ENCODE data around the gene NTMT2.
"Not testable (repeated sequence)": the region's sequence is repeated elsewhere in the genome, so short reads cannot be mapped to it uniquely, and the experiment has no call there.

The NTMT2 gene

DNA sequence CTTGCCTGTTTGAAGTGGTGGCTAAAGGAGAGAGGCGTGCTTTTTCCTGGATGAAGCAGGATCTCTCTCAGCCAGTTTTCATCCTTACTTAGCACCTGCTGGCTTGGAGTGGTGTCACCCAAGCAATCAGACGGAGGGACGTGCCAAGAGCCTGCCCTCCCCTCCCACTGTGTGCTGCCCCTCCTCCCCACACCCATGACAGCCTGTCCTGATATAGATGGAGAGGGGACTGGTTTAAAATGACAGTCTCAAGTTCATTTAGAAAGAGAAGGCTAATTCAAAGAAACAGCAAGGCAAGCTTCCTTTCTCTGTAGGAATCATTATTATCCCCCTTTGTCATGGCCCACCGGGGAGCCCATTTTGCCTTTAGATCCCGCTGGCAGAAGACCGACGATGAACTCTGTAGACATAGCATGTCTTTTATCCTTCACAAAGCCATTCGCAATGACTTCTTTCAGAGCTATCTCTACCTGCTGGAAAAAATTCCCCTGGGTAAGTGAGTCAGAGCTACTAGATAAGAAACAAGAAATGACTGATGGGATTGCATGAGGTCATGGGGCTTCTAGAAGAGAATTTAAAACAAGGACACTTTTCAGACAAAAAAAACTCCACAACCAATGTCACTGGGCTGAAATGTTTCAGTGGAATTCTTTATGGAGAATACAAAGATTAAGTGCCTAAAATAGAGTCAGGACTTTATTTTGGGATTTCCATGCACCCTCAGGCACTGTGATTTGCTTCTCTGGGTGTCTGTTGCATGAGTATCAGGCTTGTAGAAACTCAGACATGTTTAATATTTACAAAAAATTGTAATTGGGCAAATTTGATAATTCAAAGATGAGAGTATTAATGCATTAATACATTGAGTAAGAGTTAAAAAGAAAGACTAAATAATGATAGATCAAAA is at the start of gene NTMT2:
NTMT2 (plus strand) TSS at position 190 of the 907 bp plus-strand sequence; CDS start at position 339, 149 bp downstream.
- DNase-seq (ENCODE audit: low read depth in 1 of 2, low spot score in 1 of 2) = no peak

DNA sequence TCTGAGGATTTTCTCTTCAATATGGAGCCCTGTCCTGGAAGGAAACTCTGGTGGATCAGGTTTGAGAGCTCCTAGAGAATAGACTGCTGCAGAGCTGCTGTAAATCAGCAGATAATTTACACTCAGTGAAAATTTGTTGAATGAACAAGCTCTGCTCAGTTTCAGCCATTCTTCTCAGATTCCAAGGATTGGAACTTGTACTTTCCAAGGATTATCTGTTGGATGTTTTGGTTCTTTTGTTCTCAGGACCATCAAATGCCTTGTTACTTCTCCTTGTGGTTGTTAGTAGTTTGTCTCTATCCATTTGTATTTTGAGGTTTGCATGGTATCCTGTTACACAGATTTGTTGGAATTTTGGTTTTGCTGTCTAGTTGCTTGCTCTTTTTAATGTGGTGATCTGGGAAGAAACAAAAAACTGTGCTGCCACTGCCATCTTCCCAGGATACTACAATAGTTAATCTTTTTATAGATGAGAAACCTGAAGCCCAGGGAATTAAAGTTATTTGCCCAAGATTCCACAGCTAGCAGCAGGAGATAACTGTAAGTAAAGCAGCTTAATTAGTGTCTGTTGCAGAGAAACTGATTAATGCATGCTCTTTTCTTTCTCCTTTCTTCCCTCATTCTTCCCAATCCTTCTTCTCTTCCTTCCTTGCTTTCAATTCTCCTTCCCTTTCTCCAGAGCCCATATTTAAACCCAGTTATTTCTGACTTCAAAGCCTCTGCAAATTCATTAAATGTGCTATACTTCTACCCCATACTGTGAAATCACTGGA is 49.6 kb upstream of the NTMT2 start:
- DNase-seq (ENCODE audit: low read depth in 1 of 2, low spot score in 1 of 2) = no peak

DNA sequence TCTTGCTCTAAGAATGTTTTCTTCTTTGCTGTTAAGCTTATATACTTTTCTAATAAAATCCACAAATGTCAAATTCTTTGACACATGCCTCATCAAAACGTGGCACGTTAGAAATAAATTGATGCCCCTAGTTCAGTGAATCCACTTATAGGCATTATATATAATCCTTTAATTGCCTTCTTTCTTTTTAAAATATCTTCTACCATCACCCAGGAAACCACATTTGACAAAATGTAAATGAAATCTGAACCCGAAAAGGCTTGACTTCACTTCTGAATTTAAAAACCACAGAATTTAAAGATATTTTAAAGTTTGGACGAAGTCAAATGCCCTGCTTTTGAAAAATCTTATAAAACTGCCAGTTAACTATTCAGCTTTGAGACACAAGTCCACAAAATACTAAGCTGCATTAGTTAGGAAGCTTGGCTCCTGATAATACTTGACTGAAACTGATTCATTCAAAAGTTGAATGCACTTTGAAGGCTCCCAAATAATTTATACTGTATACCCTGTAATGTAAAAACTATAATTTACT is 48.9 kb upstream of the NTMT2 start:
- no peak for DNase-seq (ENCODE audit: low read depth in 1 of 2, low spot score in 1 of 2)

DNA sequence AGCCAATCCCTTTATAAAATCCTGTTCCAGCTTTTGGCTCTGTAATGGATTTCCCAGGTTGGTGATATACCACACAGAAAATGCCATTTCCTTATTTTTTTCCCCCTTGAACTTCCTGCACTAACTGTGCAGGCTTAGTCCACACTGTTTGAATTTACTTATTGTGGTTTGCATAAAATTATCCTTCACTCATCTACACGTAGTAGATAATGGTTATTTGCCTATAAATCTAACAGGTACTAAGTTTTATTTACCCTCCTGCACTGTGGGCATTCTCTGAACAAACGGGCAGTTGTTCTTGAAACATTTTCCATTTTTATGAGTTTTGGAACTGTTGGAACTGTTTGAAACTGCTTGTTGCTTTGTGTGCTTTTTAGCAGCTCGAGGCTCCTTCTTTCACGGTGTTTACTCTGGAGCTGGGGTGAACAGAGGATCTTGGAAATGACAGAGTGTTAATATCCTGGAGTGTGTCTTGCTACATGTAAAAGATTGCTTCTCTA is 48.3 kb upstream of the NTMT2 start:
- DNase-seq (ENCODE audit: low read depth in 1 of 2, low spot score in 1 of 2) = no peak

DNA sequence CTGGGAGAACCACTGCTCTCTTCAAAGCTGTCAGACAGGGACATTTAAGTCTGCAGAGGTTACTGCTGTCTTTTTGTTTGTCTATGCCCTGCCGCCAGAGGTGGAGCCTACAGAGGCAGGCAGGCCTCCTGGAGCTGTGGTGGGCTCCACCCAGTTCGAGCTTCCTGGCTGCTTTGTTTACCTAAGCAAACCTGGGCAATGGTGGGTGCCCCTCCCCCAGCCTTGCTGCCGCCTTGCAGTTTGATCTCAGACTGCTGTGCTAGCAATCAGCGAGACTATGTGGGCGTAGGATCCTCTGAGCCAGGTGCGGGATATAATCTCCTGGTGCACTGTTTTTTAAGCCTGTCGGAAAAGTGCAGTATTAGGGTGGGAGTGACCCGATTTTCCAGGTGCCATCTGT is 32.6 kb upstream of the NTMT2 start:
- DNase-seq (ENCODE audit: low read depth in 1 of 2, low spot score in 1 of 2) = not testable (repeated sequence)

DNA sequence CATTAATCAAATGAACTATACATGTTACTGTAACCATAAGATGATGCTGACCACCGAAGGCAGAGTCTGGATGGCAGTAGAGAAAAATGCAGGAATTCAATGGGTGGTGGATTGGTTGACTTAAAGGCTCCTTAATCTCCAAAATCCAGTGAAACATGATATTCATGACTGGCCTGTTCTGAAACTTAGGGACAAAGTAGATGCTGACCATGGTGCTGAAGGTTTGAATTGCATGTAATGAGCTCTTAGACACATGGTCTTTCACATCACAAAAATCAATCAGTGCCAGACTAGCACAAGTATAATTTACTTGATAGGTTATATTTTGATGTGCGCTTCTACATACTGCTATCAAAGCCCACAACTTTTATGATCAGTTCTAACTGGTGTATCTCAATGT is 30.9 kb upstream of the NTMT2 start:
- no peak for DNase-seq (ENCODE audit: low read depth in 1 of 2, low spot score in 1 of 2)

DNA sequence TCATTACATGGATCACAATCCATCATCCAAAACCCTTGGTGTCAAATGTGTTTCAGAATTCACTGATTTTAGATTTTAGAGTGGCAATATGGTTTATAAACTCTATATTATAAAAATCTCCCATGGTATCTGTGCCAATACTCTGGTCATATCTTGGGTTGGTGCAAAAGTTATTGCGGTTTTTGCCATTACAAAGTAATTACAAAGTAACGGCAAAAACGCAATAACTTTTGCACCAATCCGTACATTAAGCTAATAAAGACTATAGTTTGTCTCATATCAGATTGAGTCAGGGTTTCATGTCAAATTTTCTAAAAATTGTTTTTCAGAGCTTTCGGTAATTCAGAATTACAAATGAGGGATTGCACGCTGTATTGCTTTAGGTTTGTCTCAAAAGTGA is 23.4 kb upstream of the NTMT2 start:
- DNase-seq (ENCODE audit: low read depth in 1 of 2, low spot score in 1 of 2) = no peak

DNA sequence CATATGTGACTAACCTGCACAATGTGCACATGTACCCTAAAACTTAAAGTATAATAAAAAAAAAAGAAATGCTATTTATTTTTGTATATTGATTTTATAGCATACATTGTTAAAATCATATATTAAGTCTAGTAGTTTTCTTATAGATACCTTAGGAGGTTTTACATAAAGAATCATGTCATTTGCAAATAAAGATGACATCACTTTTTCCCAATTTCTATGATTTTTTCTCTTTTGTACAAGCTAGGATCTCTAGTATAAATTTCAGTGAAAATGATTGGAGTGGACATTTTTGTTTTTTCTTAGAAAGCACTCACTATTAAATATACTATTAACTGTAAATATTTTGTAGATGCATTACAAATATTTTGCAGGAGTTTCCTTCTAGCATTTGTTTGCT is 20.5 kb upstream of the NTMT2 start:
- DNase-seq (ENCODE audit: low read depth in 1 of 2, low spot score in 1 of 2) = no peak

DNA sequence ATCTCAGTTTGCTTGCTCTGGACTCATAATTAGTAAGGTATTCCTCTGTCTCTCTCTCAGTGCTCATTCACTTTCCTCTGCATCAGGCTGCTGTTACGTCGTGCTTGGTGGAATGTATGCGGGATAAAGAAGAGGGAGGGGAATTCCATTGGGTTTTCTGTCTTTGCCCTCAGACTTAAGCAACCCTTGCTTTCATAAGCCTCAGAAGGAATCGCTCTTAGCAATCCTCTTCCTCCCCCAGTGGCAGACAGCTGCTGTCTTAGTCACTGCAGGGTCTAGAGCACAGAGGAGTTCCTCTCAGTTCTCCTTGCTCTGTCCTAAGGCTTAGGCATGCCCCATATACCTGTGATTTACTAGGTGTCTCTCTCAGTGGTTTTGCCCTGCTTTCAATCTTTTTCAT is 19.1 kb upstream of the NTMT2 start:
- no peak for DNase-seq (ENCODE audit: low read depth in 1 of 2, low spot score in 1 of 2)

DNA sequence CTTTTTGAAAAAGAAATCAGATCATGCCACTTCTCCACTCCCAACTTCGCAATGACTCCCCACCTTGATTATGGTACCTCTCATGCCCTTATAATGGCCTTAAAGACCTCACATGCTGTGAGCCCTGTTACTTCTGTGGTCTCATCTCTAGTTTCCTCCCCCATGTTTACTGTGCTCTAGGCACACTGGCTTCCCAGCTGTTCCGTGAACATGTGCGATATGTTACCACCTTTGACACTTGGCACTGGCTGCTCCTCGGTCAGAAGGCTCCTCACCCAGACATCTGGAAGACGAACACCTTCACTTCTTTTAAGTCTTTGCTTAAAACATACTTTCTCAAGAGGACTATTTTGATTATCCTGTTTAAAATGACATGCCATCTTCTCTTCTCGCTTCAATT is 14.3 kb upstream of the NTMT2 start:
- DNase-seq (ENCODE audit: low read depth in 1 of 2, low spot score in 1 of 2) = no peak

DNA sequence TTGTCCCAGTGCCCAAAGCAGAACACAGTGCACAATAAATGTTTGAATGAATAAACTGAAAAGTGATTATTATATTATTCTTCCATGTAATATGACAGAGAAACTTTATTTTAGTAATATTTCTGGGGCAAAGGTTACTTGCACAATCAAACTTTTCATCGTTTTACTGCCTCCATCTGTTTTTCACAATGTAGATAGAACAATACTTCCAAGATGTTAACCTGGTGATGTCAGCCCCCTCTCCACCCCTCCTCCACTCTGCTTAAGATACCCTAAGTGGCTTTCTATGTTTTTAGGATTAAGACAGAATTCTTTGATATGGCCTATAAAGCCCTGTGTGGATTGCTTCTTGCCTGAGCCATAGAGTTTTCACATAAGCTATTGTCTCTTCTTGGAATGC is 13.8 kb upstream of the NTMT2 start:
- no peak for DNase-seq (ENCODE audit: low read depth in 1 of 2, low spot score in 1 of 2)

DNA sequence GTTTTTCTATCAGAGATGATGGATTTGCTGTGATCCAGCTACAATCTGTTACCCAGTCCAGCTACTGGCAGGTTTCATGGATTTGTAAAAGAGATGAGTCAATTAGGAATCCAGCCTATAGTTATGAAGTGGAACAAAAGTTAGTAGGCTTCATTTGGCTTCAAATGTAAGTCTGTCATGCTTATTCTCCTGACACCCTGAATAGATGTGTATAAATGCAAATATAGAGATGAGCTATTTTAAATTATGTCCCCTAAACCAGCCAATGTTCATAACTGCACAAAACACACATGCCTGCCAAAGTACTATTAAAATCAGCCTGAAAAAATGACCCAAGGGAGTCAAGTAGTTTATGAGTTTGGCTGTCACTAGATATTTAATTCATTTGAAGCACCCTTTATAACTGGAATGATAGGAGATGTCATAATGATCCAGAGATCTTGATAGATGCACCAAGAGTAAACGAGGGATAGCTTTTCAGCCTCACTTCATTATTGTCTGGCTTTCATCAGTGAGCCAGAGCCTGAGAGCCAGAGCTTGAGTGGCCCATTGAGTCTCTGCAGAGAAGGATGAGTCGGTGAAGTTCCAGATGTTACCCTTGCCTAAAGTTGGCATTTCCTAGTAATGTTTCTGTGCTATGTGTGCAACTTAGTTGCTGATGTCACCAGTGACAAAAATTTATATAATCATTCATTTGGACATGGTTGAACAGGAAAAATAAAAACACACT is 11.8 kb upstream of the NTMT2 start:
- no peak for DNase-seq (ENCODE audit: low read depth in 1 of 2, low spot score in 1 of 2)

DNA sequence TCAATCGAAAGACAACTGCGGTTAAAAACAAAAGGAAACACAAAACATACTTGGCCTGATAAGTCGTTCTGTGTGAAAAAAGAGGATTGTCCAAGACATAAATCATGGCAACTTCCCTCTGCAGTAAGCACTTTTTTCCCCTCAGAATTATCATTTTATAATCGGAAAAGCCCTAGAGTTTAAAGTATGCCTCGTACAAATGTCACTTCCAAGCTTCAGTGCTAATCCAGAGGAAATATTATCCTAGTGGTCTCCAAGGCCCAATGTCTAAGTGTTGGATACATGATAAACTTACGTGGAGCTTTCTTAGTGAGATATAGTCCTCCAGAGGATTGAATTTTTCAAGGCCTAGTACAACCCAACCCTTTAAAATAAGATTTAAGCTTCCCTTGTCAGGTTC is 11.2 kb upstream of the NTMT2 start:
- no peak for DNase-seq (ENCODE audit: low read depth in 1 of 2, low spot score in 1 of 2)

DNA sequence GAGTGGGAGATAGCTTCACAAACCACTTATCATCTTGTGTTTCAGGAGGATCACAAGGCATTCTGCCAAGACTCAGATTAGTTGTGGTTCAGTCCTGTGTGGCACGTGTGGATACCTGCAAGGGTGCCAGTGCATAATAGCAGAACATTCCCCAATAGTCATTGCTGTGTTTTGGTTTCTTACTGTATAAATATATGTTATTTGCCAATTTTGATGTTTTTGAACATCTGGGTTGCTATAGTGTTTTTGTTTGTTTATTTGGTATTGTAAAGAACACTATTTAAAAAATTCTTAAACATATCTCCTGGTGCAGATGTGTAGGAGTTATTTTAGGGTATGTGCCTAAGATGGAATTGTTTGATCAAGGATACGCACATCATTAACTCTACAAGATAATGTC is 5.4 kb upstream of the NTMT2 start:
- no peak for DNase-seq (ENCODE audit: low read depth in 1 of 2, low spot score in 1 of 2)

DNA sequence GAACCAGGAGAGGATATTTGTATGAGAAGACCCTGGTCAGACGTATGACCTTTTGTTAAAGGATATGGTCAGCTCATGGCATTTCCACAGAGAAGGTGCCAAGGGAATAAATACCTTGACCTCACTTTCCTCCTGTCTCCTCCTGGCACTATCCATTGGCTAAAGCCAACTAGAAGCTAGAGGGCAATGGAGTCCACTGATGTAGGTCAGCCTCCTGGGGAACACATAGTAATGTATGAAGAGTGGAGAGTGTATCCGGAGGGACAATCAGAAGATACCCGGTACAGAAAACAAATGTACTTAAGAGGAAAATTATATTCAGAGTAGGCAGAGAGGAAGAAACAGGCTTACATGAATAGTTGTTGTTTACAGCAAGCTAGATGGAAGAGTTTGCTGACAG is 698 bp upstream of the NTMT2 start:
- no peak for DNase-seq (ENCODE audit: low read depth in 1 of 2, low spot score in 1 of 2)

DNA sequence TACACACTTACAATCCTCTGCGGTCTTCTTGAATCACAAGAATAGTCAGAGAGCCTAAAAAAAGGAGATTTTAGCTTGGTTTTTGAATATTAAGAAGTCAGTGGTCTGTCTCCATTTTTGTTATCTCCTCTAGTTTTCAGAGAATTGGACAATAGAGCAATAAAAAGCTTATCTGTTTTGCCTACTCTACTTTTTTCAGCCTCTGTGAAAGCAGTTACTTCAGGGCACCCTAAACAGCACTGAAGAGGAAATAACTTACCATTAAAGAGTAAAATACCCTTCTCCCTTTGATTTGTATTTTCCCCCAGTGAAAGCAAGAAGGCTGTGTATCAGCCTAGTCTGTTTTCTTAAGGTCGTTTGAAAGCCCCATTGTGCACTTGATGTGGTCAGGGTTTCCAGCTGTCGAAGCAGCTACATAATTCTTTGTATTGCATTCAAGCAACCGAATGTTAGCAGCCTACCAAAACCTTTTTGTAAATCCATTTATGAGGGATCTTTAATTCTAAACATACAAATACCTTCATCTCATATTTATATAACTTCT is 1.0 kb downstream of the NTMT2 start:
- no peak for DNase-seq (ENCODE audit: low read depth in 1 of 2, low spot score in 1 of 2)

DNA sequence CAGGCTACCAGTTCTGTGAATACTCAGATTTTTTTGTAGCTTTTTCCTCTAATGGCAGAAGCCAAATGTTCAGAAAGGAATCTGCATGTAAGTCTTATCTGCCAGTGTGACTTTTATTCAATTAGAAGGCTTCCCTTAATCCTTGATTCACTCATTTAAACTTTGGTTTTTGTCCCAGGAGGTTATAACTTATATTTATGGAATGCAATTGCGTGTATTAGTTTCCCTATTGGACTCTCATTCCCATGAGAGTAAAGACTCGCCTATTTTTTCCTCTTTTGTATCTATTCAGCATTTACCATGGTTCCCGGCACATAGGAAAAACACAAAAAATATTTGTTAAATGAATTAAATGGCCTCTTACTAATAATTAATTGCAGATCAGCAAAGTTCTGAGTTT is 3.5 kb downstream of the NTMT2 start:
- no peak for DNase-seq (ENCODE audit: low read depth in 1 of 2, low spot score in 1 of 2)

DNA sequence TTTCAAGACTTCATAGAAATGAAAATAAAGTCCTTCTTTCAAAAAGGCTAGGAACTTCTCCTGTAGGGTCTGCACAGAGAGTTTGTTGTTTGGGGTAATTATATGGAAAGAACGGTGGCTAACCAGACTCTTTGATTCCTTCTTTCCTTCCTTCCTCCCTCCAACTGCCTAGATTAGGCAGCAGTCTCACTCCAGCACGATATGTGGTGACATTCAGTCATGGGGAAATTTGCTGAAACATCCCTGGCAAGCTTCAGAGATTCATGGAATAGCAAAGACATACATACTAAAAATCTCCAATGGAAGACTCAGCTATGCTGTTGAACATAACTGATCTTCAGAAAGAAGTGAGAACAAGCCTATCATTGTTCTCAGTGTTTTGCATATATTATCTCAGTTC is 4.3 kb downstream of the NTMT2 start:
- DNase-seq (ENCODE audit: low read depth in 1 of 2, low spot score in 1 of 2) = no peak

DNA sequence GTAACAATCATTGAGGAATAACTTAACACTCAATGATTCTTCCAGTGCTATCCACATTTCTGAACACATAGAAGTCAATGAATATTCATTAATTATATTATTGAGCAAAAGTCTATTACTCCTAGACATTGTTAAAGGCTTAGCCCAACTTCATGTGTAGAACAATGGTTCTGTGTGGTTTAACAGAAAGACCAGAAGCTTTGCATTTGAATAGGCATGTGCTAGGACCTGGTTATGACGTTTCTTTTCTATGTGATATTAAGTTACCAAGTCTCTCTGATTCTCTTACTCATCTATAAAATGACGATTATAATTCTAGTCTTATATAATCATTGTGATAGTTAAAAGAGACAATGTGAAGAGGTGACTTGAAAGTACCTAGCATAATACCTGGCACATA is 5.2 kb downstream of the NTMT2 start:
- no peak for DNase-seq (ENCODE audit: low read depth in 1 of 2, low spot score in 1 of 2)

DNA sequence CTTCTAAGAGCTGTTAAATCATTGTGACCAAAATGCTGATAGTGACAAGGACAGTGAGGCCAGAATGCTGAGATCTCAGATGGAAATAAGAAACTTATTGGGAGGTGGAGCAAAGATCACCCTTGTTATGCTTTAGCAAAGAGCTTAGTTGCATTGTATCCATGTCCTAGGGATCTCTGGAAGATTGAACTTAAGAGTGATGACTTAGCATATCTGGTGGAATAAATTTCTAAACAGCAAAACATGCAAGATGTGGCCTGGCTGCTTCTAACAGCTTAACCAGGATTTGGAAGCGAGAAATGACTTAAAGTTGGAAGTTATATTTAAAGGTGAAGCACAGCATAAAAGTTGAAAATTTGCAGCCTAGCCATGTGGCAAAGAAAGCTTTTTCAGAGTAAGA is 7.7 kb downstream of the NTMT2 start:
- DNase-seq (ENCODE audit: low read depth in 1 of 2, low spot score in 1 of 2) = no peak

DNA sequence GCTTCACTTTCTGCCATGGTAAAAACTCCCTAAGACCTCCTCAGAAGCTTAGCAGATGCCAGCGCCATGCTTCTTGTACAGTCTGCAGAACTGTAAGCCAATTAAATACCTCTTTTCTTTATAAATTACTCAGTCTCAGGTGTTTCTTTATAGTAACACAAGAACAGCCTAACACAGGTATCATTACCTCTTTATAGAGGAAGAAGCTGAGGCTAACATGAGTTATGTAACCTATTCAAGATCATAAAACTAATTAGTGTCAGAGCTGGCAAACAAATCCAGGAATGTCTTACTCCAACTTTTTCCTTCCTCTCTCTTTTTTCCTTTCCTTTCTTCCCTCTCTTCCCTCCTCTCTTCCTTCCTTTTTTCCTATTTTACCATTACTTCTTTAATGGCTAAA is 9.3 kb downstream of the NTMT2 start:
- DNase-seq (ENCODE audit: low read depth in 1 of 2, low spot score in 1 of 2) = no peak
